Neural cell (in vitro differentiated cells): ENCODE results near the gene ERMAP. TPM values are rescaled to one million over a fixed set of nuclear protein-coding genes. Genes with fewer than 3 reads are reported as not detected.

Source experiments
- H2AFZ ChIP-seq: fragments of 200-600, 300-800 bp; sonication (generic), shearing (Covaris generic); 2 replicates; pipeline ENCODE4 v1.6.0; 2014; ENCODE audit warnings: low read depth, mild to moderate bottlenecking, antibody characterized with exemption, low read length, moderate library complexity
- H3F3A ChIP-seq: fragments of 200-600 bp; shearing (Covaris generic); 2 replicates; pipeline ENCODE4 v1.6.1; 2016; ENCODE audit warnings: mild to moderate bottlenecking, moderate library complexity, mixed read lengths, antibody characterized with exemption, low read length; ENCODE audit not compliant: insufficient read depth, poor library complexity, severe bottlenecking
- H3K27ac ChIP-seq: fragments of 200-600, 300-800 bp; sonication (generic), shearing (Covaris generic); 2 replicates; pipeline ENCODE4 v1.5.1; 2014; ENCODE audit warnings: mild to moderate bottlenecking, low read length, moderate library complexity
- H3K27me3 ChIP-seq: fragments of 300-800, 200-600 bp; sonication (generic), shearing (Covaris generic); 2 replicates; pipeline ENCODE4 v1.6.0; 2014; ENCODE audit warnings: mild to moderate bottlenecking, low read depth, low read length, moderate library complexity; ENCODE audit not compliant: insufficient read depth
- H3K36me3 ChIP-seq: fragments of 300-800, 200-600 bp; sonication (generic), shearing (Covaris generic); 2 replicates; pipeline ENCODE4 v1.5.1; 2014; ENCODE audit warnings: mild to moderate bottlenecking, antibody characterized with exemption, low read length, moderate library complexity; ENCODE audit not compliant: insufficient read depth
- H3K4me2 ChIP-seq: fragments of 300-800, 200-600 bp; sonication (generic), shearing (Covaris generic); 2 replicates; pipeline ENCODE4 v1.6.0; 2014; ENCODE audit warnings: mild to moderate bottlenecking, low read length
- H3K4me3 ChIP-seq: fragments of 300-800, 200-600 bp; sonication (generic), shearing (Covaris generic); 2 replicates; pipeline ENCODE4 v1.5.1; 2014; ENCODE audit warnings: mild to moderate bottlenecking, low read length, moderate library complexity
- H3K79me2 ChIP-seq: fragments of 200-600 bp; shearing (Covaris generic); replicated peaks from 2 replicates; pipeline ENCODE4 v1.6.0; 2014; ENCODE audit warnings: mild to moderate bottlenecking, low read length, moderate library complexity; ENCODE audit not compliant: insufficient read depth
- H3K9ac ChIP-seq: fragments of 300-800, 200-600 bp; sonication (generic), shearing (Covaris generic); 2 replicates; pipeline ENCODE4 v1.6.1; 2016; ENCODE audit warnings: mild to moderate bottlenecking, low read length, mixed read lengths
- H3K9me2 ChIP-seq: fragments of 200-600 bp; shearing (Covaris generic); 2 replicates; pipeline ENCODE4 v1.6.1; 2016; ENCODE audit warnings: mild to moderate bottlenecking, low read length, mixed read lengths; ENCODE audit not compliant: insufficient read depth
- H3K9me3 ChIP-seq: fragments of 200-600, 300-800 bp; sonication (generic), shearing (Covaris generic); 2 replicates; pipeline ENCODE4 v1.6.1; 2016; ENCODE audit warnings: mild to moderate bottlenecking, mixed run types, low read length, moderate library complexity, mixed read lengths
- H4K20me1 ChIP-seq: fragments of 200-600 bp; shearing (Covaris generic); 2 replicates; pipeline ENCODE4 v1.6.1; 2016; ENCODE audit warnings: mild to moderate bottlenecking, mixed run types; ENCODE audit not compliant: insufficient read depth
- EP300 ChIP-seq: fragments of 450-650 bp; conservative IDR thresholded peaks from 2 replicates; pipeline ENCODE4 v1.6.1; 2014; ENCODE audit warnings: antibody characterized with exemption, mild to moderate bottlenecking, moderate library complexity; ENCODE audit not compliant: poor library complexity, severe bottlenecking
- EZH2 ChIP-seq: fragments of 200-600, 300-800 bp; shearing (Covaris generic), sonication (generic); IDR thresholded peaks from 2 replicates; pipeline ENCODE4 v1.6.1; 2014; ENCODE audit warnings: antibody characterized with exemption, low read length, borderline replicate concordance, mild to moderate bottlenecking; ENCODE audit not compliant: insufficient read depth, poor library complexity, severe bottlenecking
- MXI1 ChIP-seq: fragments of 450-650 bp; conservative IDR thresholded peaks from 2 replicates; pipeline ENCODE4 v1.6.1; 2014; ENCODE audit warnings: antibody characterized with exemption, mild to moderate bottlenecking; ENCODE audit not compliant: poor library complexity, severe bottlenecking
- POLR2AphosphoS5 ChIP-seq: IDR thresholded peaks from 2 replicates; pipeline ENCODE4 v1.6.1; 2012
- RAD21 ChIP-seq: fragments of 450-650 bp; conservative IDR thresholded peaks from 2 replicates; pipeline ENCODE4 v1.6.1; 2014; ENCODE audit warnings: antibody characterized with exemption, mild to moderate bottlenecking, moderate library complexity
- SMC3 ChIP-seq: fragments of 450-650 bp; conservative IDR thresholded peaks from 2 replicates; pipeline ENCODE4 v1.6.1; 2014; ENCODE audit warnings: antibody characterized with exemption, mild to moderate bottlenecking, moderate library complexity; ENCODE audit not compliant: poor library complexity
- TAF1 ChIP-seq: IDR thresholded peaks from 2 replicates; pipeline ENCODE4 v1.6.1; 2012; ENCODE audit warnings: low read depth
- polyA plus RNA-seq: library from polyadenylated mRNA; depleted of rRNA; stranded (reverse); fragments of >200 nt; gene quantifications from 2 replicates; pipeline ENCODE4 v1.2.3, GENCODE V29; 2014
- TF ChIP-seq, protein P1 (sequence below): IDR thresholded peaks from 2 replicates; pipeline ENCODE4 v1.6.1; 2012; ENCODE audit warnings: borderline replicate concordance
- TF ChIP-seq, protein P2 (sequence below): fragments of 450-650 bp; IDR thresholded peaks from 2 replicates; pipeline ENCODE4 v1.5.1; 2014; ENCODE audit warnings: antibody characterized with exemption, mild to moderate bottlenecking, moderate library complexity; ENCODE audit not compliant: poor library complexity, severe bottlenecking

Gene ERMAP
- polyA plus RNA-seq, 1 donor from 2014 or later: 10.6 TPM

- H3K27me3 ChIP-seq: no peaks in the 10 kb centered on the region
- no peaks in the 10 kb centered on the region for H3K9me2 ChIP-seq
- no peak overlapping the region for H3K27ac ChIP-seq
- H3K4me2 ChIP-seq: no peak overlapping the region
- H3K9ac ChIP-seq: no peak overlapping the region
- H4K20me1 ChIP-seq: no peaks in the 10 kb centered on the region
- no peak overlapping the region for H3K4me3 ChIP-seq
- H3K79me2 ChIP-seq: no peaks in the 10 kb centered on the region
- TF ChIP-seq POLR2AphosphoS5 (no peak), MXI1 (no peak), TAF1 (no peak), EP300 (no peak), SMC3 (no peak), RAD21 (no peak), EZH2 (no peak)
- TF ChIP-seq, protein P1, sequence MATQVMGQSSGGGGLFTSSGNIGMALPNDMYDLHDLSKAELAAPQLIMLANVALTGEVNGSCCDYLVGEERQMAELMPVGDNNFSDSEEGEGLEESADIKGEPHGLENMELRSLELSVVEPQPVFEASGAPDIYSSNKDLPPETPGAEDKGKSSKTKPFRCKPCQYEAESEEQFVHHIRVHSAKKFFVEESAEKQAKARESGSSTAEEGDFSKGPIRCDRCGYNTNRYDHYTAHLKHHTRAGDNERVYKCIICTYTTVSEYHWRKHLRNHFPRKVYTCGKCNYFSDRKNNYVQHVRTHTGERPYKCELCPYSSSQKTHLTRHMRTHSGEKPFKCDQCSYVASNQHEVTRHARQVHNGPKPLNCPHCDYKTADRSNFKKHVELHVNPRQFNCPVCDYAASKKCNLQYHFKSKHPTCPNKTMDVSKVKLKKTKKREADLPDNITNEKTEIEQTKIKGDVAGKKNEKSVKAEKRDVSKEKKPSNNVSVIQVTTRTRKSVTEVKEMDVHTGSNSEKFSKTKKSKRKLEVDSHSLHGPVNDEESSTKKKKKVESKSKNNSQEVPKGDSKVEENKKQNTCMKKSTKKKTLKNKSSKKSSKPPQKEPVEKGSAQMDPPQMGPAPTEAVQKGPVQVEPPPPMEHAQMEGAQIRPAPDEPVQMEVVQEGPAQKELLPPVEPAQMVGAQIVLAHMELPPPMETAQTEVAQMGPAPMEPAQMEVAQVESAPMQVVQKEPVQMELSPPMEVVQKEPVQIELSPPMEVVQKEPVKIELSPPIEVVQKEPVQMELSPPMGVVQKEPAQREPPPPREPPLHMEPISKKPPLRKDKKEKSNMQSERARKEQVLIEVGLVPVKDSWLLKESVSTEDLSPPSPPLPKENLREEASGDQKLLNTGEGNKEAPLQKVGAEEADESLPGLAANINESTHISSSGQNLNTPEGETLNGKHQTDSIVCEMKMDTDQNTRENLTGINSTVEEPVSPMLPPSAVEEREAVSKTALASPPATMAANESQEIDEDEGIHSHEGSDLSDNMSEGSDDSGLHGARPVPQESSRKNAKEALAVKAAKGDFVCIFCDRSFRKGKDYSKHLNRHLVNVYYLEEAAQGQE: no peak
- TF ChIP-seq, protein P2, sequence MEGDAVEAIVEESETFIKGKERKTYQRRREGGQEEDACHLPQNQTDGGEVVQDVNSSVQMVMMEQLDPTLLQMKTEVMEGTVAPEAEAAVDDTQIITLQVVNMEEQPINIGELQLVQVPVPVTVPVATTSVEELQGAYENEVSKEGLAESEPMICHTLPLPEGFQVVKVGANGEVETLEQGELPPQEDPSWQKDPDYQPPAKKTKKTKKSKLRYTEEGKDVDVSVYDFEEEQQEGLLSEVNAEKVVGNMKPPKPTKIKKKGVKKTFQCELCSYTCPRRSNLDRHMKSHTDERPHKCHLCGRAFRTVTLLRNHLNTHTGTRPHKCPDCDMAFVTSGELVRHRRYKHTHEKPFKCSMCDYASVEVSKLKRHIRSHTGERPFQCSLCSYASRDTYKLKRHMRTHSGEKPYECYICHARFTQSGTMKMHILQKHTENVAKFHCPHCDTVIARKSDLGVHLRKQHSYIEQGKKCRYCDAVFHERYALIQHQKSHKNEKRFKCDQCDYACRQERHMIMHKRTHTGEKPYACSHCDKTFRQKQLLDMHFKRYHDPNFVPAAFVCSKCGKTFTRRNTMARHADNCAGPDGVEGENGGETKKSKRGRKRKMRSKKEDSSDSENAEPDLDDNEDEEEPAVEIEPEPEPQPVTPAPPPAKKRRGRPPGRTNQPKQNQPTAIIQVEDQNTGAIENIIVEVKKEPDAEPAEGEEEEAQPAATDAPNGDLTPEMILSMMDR: no peak
- no peak overlapping the region for H2AFZ ChIP-seq
- H3K9me3 ChIP-seq: no peaks in the 10 kb centered on the region
- H3F3A ChIP-seq: no peaks in the 10 kb centered on the region
- H3K36me3 ChIP-seq: no peaks in the 10 kb centered on the region
Observed at GRCh38 chr1:42830631-42831030, 13.7 kb downstream of the ERMAP start.

DNA sequence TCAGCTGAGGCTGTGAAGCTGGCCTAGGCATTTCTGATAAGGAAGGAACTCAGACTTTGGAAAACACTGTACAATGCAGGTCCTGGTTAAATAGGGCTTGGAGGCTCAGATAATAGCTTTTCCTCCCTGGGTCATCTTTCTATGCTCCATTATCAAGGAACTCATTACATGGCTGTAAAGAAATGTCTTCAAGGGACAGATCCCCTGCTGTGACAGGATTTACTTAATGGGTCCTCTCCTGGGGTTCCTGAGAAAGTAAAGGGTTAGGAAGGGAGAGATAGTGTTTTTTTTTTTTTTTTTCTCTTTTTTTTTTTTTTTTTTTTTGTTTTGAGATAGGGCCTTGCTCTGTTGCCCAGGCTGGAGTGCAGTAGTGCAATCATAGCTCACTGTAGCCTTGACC is 14.4 kb downstream of the ERMAP start:
- Histone ChIP-seq H3K79me2 (no peaks in the 10 kb centered on the region), H3K4me2 (no peak overlapping the region), H3K4me3 (no peak overlapping the region), H4K20me1 (no peaks in the 10 kb centered on the region), H3K9ac (no peak overlapping the region), H3K27ac (no peak overlapping the region), H3K36me3 (no peaks in the 10 kb centered on the region), H2AFZ (no peak overlapping the region), H3K9me2 (no peaks in the 10 kb centered on the region), H3K27me3 (no peaks in the 10 kb centered on the region), H3F3A (no peaks in the 10 kb centered on the region), H3K9me3 (no peaks in the 10 kb centered on the region)
- TF ChIP-seq, protein P2: no peak
- no peak for TF ChIP-seq POLR2AphosphoS5
- TF ChIP-seq SMC3: no peak
- no peak for TF ChIP-seq EP300
- TF ChIP-seq, protein P1: no peak
- no peak for TF ChIP-seq TAF1
- TF ChIP-seq MXI1: no peak
- TF ChIP-seq RAD21: no peak
- TF ChIP-seq EZH2: no peak
